COR-L47 (cell line): ENCODE results near the gene CCDC200.
"Not testable (repeated sequence)": the region's sequence is repeated elsewhere in the genome, so short reads cannot be mapped to it uniquely, and the experiment has no call there.

Source experiments
- DNase-seq: peaks from one replicate; lab custom pipeline; 2025; lab: John Stamatoyannopoulos, UW

CCDC200 gene

GRCh38 chr17:43228020-43228782 lies at the start of gene CCDC200:
Gene CCDC200, minus strand, starts transcription at chr17:43228623. Its CDS starts 69 bp downstream, at chr17:43228554.
- not testable (repeated sequence) for DNase-seq

GRCh38 chr17:43272914-43273313 lies 44.5 kb upstream of the CCDC200 start:
- not testable (repeated sequence) for DNase-seq

GRCh38 chr17:43272483-43272882 lies 44.1 kb upstream of the CCDC200 start:
- DNase-seq, result not testable (repeated sequence)

GRCh38 chr17:43270552-43271504 lies 42.4 kb upstream of the CCDC200 start:
- DNase-seq, result not testable (repeated sequence)

- DNase-seq, result not testable (repeated sequence)
Measured at GRCh38 chr17:43246456-43246855, 18.0 kb upstream of the CCDC200 start.

GRCh38 chr17:43240596-43241352 lies 12.4 kb upstream of the CCDC200 start:
- DNase-seq, result not testable (repeated sequence)

GRCh38 chr17:43239597-43239996 lies 11.2 kb upstream of the CCDC200 start:
- not testable (repeated sequence) for DNase-seq

- DNase-seq, result not testable (repeated sequence)
Measured at GRCh38 chr17:43233877-43234276, 5.5 kb upstream of the CCDC200 start, which contains the start of gene RNU2-1. Gene RNU2-1, minus strand, starts transcription at chr17:43233977.

GRCh38 chr17:43233263-43233662 lies 4.8 kb upstream of the CCDC200 start:
- DNase-seq, result not testable (repeated sequence)

GRCh38 chr17:43232021-43232699 lies 3.7 kb upstream of the CCDC200 start:
- DNase-seq, result not testable (repeated sequence)

- not testable (repeated sequence) for DNase-seq
Measured at GRCh38 chr17:43231205-43232020, 3.0 kb upstream of the CCDC200 start.

- no peak for DNase-seq
Measured at GRCh38 chr17:43226393-43226792, 2.0 kb downstream of the CCDC200 start.

- DNase-seq, result no peak
Measured at GRCh38 chr17:43224146-43224705, 4.2 kb downstream of the CCDC200 start.

GRCh38 chr17:43220511-43221125 lies 7.8 kb downstream of the CCDC200 start:
- no peak for DNase-seq

GRCh38 chr17:43219746-43220380 lies 8.6 kb downstream of the CCDC200 start:
- no peak for DNase-seq

- no peak for DNase-seq
Measured at GRCh38 chr17:43219001-43219400, 9.4 kb downstream of the CCDC200 start.

- no peak for DNase-seq
Measured at GRCh38 chr17:43217614-43218087, 10.8 kb downstream of the CCDC200 start.

- DNase-seq, result no peak
Measured at GRCh38 chr17:43216762-43217613, 11.4 kb downstream of the CCDC200 start.
